ENCODE results near the gene SMIM1. TPM values are rescaled to one million over a fixed set of nuclear protein-coding genes. Genes with fewer than 3 reads are reported as not detected.

SMIM1 gene
- total RNA-seq, 1 experiment from 2014 or later, result 7.1 TPM

DNA sequence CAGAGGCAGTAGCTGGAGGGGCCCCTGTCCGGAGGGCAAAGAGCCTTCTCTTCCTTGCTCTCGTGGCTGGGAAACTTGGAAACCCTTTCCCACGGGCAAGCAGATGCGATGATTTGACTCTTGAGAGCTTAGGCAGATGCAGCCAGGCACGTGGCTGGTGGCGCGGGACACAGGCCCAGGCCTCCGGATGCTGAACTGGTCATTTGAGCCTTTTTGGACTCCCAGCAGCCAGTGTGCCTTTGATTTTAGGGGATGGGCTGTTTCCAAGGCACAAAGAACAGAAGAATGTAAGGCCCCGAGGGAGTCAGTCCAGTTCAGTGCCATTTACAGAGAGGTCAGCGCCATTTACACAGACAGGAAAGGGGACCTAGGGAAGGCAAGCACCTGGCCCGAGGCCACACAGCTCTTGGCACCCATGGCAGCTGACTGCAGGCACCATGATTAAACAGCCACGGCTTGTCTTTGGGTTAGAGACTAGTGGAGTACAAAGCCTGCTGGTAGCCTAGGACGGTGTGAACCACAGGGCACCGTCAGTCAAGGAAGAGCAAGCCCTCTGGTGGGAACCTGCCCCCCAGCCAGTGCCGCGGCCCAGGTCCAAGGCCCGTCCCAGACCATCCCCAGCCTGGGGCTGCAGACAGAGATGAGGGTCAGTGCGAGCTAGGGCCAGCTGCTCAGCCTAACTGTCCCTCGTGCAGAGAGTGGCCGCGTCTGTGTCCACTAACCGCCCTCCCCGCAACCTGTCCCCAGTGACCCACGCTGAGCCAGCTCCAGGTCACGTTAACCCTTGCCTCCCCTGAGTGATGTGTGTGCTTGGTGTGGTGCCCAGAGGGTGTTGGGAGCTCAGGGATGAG lies 40.7 kb upstream of the SMIM1 start:
- H3K36me3 Mint-ChIP-seq (ENCODE audit: insufficient read depth, unreplicated experiment), result no peaks in the 10 kb centered on the region
- no peak overlapping the region for H3K27ac Mint-ChIP-seq (ENCODE audit: unreplicated experiment)
- H3K4me3 Mint-ChIP-seq (ENCODE audit: unreplicated experiment), result no peak overlapping the region
- TF ChIP-seq, protein P1, sequence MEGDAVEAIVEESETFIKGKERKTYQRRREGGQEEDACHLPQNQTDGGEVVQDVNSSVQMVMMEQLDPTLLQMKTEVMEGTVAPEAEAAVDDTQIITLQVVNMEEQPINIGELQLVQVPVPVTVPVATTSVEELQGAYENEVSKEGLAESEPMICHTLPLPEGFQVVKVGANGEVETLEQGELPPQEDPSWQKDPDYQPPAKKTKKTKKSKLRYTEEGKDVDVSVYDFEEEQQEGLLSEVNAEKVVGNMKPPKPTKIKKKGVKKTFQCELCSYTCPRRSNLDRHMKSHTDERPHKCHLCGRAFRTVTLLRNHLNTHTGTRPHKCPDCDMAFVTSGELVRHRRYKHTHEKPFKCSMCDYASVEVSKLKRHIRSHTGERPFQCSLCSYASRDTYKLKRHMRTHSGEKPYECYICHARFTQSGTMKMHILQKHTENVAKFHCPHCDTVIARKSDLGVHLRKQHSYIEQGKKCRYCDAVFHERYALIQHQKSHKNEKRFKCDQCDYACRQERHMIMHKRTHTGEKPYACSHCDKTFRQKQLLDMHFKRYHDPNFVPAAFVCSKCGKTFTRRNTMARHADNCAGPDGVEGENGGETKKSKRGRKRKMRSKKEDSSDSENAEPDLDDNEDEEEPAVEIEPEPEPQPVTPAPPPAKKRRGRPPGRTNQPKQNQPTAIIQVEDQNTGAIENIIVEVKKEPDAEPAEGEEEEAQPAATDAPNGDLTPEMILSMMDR (IDR thresholded peaks at IDR 0.05; ENCODE audit: insufficient read depth in 1 of 2, low read depth in 1 of 2, low read length in 1 of 2, severe bottlenecking in 1 of 2, unreplicated experiment in 1 of 2), result no peak
- H3K27me3 Mint-ChIP-seq (ENCODE audit: insufficient read depth, unreplicated experiment), result no peaks in the 10 kb centered on the region
- no peaks in the 10 kb centered on the region for H3K27me3 ChIP-seq (replicated peaks; ENCODE audit: control insufficient read depth, insufficient read depth, low read length)
- no peaks in the 10 kb centered on the region for H3K4me1 ChIP-seq
- POLR2A ChIA-PET, result no interaction called here
- no TSS peak for BruUV-seq (replicated peaks)
- no peaks in the 10 kb centered on the region for H3K36me3 ChIP-seq (ENCODE audit: control insufficient read depth, insufficient read depth, low read length)
- intact Hi-C loops (cut with micrococcal nuclease; ENCODE audit: unreplicated experiment), result no loop called here
- no peaks in the 10 kb centered on the region for H3K4me1 Mint-ChIP-seq (ENCODE audit: low read depth, unreplicated experiment)
- no peak for DNase-seq
- H3K9me3 Mint-ChIP-seq (ENCODE audit: unreplicated experiment), result no peaks in the 10 kb centered on the region
- no peaks in the 10 kb centered on the region for H3K9me3 ChIP-seq
- no peak overlapping the region for H3K4me3 ChIP-seq (ENCODE audit: low read depth, low read length)
- CTCF ChIA-PET, result no interaction called here

DNA sequence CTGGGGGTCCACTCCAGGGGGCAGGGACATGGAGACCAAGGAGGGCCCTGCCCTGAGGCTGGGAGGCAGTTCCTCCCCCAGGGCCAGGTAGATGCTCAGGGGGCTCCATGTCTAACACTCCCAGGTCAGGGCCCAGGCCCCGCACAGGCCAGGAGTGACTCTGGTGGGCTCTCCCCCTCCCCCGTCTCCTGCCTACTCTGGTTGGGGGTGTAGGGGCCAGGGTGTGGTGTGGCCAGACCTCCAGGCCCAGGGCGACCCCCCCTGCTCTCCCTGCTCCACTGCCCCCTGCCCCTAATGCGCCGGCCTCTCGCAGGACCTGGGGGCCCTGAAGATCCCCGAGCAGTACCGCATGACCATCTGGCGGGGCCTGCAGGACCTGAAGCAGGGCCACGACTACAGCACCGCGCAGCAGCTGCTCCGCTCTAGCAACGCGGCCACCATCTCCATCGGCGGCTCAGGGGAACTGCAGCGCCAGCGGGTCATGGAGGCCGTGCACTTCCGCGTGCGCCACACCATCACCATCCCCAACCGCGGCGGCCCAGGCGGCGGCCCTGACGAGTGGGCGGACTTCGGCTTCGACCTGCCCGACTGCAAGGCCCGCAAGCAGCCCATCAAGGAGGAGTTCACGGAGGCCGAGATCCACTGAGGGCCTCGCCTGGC lies 40.0 kb upstream of the SMIM1 start:
- intact Hi-C loops (cut with micrococcal nuclease; ENCODE audit: unreplicated experiment), result no loop called here
- H3K27me3 Mint-ChIP-seq (ENCODE audit: insufficient read depth, unreplicated experiment), result no peaks in the 10 kb centered on the region
- Histone ChIP-seq H3K36me3 (ENCODE audit: control insufficient read depth, insufficient read depth, low read length) (no peaks in the 10 kb centered on the region), H3K4me3 (ENCODE audit: low read depth, low read length) (no peak overlapping the region), H3K4me1 (no peaks in the 10 kb centered on the region), H3K27me3 (replicated peaks; ENCODE audit: control insufficient read depth, insufficient read depth, low read length) (no peaks in the 10 kb centered on the region), H3K9me3 (no peaks in the 10 kb centered on the region)
- no peaks in the 10 kb centered on the region for H3K9me3 Mint-ChIP-seq (ENCODE audit: unreplicated experiment)
- CTCF ChIA-PET, result no interaction called here
- H3K4me3 Mint-ChIP-seq (ENCODE audit: unreplicated experiment), result no peak overlapping the region
- DNase-seq, result no peak
- no peaks in the 10 kb centered on the region for H3K4me1 Mint-ChIP-seq (ENCODE audit: low read depth, unreplicated experiment)
- POLR2A ChIA-PET, result no interaction called here
- H3K36me3 Mint-ChIP-seq (ENCODE audit: insufficient read depth, unreplicated experiment), result no peaks in the 10 kb centered on the region
- no TSS peak for BruUV-seq (replicated peaks)
- TF ChIP-seq, protein P1 (IDR thresholded peaks at IDR 0.05; ENCODE audit: insufficient read depth in 1 of 2, low read depth in 1 of 2, low read length in 1 of 2, severe bottlenecking in 1 of 2, unreplicated experiment in 1 of 2), result no peak
- H3K27ac Mint-ChIP-seq (ENCODE audit: unreplicated experiment), result no peak overlapping the region

DNA sequence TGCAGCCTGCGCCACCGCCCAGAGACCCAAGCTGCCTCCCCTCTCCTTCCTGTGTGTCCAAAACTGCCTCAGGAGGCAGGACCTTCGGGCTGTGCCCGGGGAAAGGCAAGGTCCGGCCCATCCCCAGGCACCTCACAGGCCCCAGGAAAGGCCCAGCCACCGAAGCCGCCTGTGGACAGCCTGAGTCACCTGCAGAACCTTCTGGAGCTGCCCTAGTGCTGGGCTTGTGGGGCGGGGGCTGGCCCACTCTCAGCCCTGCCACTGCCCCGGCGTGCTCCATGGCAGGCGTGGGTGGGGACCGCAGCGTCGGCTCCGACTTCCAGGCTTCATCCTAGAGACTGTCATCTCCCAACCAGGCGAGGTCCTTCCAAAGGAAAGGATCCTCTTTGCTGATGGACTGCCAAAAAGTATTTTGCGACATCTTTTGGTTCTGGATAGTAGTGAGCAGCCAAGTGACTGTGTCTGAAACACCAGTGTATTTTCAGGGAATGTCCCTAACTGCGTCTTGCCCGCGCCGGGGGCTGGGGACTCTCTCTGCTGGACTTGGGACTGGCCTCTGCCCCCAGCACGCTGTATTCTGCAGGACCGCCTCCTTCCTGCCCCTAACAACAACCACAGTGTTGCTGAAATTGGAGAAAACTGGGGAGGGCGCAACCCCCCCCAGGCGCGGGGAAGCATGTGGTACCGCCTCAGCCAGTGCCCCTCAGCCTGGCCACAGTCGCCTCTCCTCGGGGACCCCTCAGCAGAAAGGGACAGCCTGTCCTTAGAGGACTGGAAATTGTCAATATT lies 39.3 kb upstream of the SMIM1 start:
- POLR2A ChIA-PET, result no interaction called here
- CTCF ChIA-PET, result interaction anchor here (0.7 kb wide), 1 partner anchor 69 kb away, joined by 3 read pairs; no protein-coding TSS in a partner anchor
- Mint-ChIP-seq H3K27ac (ENCODE audit: unreplicated experiment) (no peak overlapping the region), H3K4me1 (ENCODE audit: low read depth, unreplicated experiment) (no peaks in the 10 kb centered on the region), H3K4me3 (ENCODE audit: unreplicated experiment) (no peak overlapping the region), H3K36me3 (ENCODE audit: insufficient read depth, unreplicated experiment) (no peaks in the 10 kb centered on the region), H3K27me3 (ENCODE audit: insufficient read depth, unreplicated experiment) (no peaks in the 10 kb centered on the region), H3K9me3 (ENCODE audit: unreplicated experiment) (no peaks in the 10 kb centered on the region)
- H3K4me3 ChIP-seq (ENCODE audit: low read depth, low read length), result no peak overlapping the region
- no TSS peak for BruUV-seq (replicated peaks)
- intact Hi-C loops (cut with micrococcal nuclease; ENCODE audit: unreplicated experiment), result no loop called here
- H3K27me3 ChIP-seq (replicated peaks; ENCODE audit: control insufficient read depth, insufficient read depth, low read length), result no peaks in the 10 kb centered on the region
- TF ChIP-seq, protein P1 (IDR thresholded peaks at IDR 0.05; ENCODE audit: insufficient read depth in 1 of 2, low read depth in 1 of 2, low read length in 1 of 2, severe bottlenecking in 1 of 2, unreplicated experiment in 1 of 2), result no peak
- H3K4me1 ChIP-seq, result no peaks in the 10 kb centered on the region
- no peaks in the 10 kb centered on the region for H3K9me3 ChIP-seq
- DNase-seq, result no peak
- H3K36me3 ChIP-seq (ENCODE audit: control insufficient read depth, insufficient read depth, low read length), result no peaks in the 10 kb centered on the region
